CD14-positive monocyte (primary cell): ENCODE results near the gene DLEC1. TPM values are rescaled to one million over a fixed set of nuclear protein-coding genes. Genes with fewer than 3 reads are reported as not detected.

Experiments
- DNase-seq, 3 donors: peaks; one replicate each; pipeline ENCODE4 v3.0.0-alpha.2; 2011 to 2022
- H2AFZ ChIP-seq: 2 replicates; pipeline ENCODE4 v1.6.0; 2012; ENCODE audit warnings: mild to moderate bottlenecking, low read depth, low read length, inconsistent platforms; ENCODE audit not compliant: insufficient read depth, poor library complexity, severe bottlenecking
- H3K27ac ChIP-seq, 2 donors: 1 replicate in 1 of 2; 2 replicates in 1 of 2; pipeline ENCODE4 v1.5.1; 2012 to 2013; ENCODE audit warnings: low read length in 2 of 2, control low read depth in 1 of 2, inconsistent platforms in 1 of 2, low read depth in 1 of 2, mild to moderate bottlenecking in 1 of 2
- H3K27me3 ChIP-seq, 2 donors: one replicate each; pipeline versions ENCODE4 v1.6.0 to v1.6.1; 2011 to 2013; ENCODE audit warnings: low read length in 2 of 2; ENCODE audit not compliant: control insufficient read depth in 2 of 2, insufficient read depth in 2 of 2
- H3K36me3 ChIP-seq, 2 donors: replicated peaks in 1 of 2; 1 replicate in 1 of 2; 2 replicates in 1 of 2; pipeline versions ENCODE4 v1.5.1 to v1.6.1; 2012 to 2013; ENCODE audit warnings: low read length in 2 of 2, control low read depth in 1 of 2, inconsistent platforms in 1 of 2, mild to moderate bottlenecking in 1 of 2; ENCODE audit not compliant: insufficient read depth in 2 of 2, control insufficient read depth in 1 of 2
- H3K4me1 ChIP-seq, 2 donors: 1 replicate in 1 of 2; 2 replicates in 1 of 2; pipeline versions ENCODE4 v1.5.1 to v1.6.1; 2012 to 2013; ENCODE audit warnings: low read length in 2 of 2, control low read depth in 1 of 2, inconsistent platforms in 1 of 2, mild to moderate bottlenecking in 1 of 2, moderate library complexity in 1 of 2; ENCODE audit not compliant: insufficient read depth in 2 of 2, control insufficient read depth in 1 of 2
- H3K4me2 ChIP-seq: replicated peaks from 2 replicates; pipeline ENCODE3; 2012; ENCODE audit warnings: low read length, moderate library complexity, mild to moderate bottlenecking; ENCODE audit not compliant: poor library complexity, severe bottlenecking; ENCODE audit errors: extremely low read depth
- H3K4me3 ChIP-seq, 3 experiments: fragments of 200-600 bp in 1 of 3; sonication (generic) in 1 of 3; replicated peaks in 1 of 3; 1 replicate in 2 of 3; 2 replicates in 1 of 3; pipeline ENCODE4 v1.5.1; 2011 to 2013; ENCODE audit warnings: low read length in 3 of 3, mild to moderate bottlenecking in 3 of 3, control low read depth in 2 of 3, low read depth in 2 of 3, inconsistent platforms in 1 of 3, moderate library complexity in 1 of 3
- H3K79me2 ChIP-seq: 2 replicates; pipeline ENCODE4 v1.6.0; 2012; ENCODE audit warnings: mild to moderate bottlenecking, control low read depth, inconsistent platforms, low read length, moderate library complexity; ENCODE audit not compliant: insufficient read depth
- H3K9ac ChIP-seq: 2 replicates; pipeline ENCODE4 v1.6.0; 2017; ENCODE audit warnings: low read length, mild to moderate bottlenecking; ENCODE audit not compliant: insufficient read depth, poor library complexity, severe bottlenecking
- H3K9me3 ChIP-seq, 2 donors: replicated peaks in 1 of 2; 1 replicate in 1 of 2; 2 replicates in 1 of 2; pipeline versions ENCODE4 v1.5.1 to v1.6.1; 2012 to 2013; ENCODE audit warnings: low read length in 2 of 2, control low read depth in 1 of 2; ENCODE audit not compliant: control insufficient read depth in 1 of 2, insufficient read depth in 1 of 2
- H4K20me1 ChIP-seq: 2 replicates; pipeline ENCODE4 v1.6.0; 2012; ENCODE audit warnings: mild to moderate bottlenecking, low read length, control low read depth, moderate library complexity; ENCODE audit not compliant: insufficient read depth
- H3K27ac Mint-ChIP-seq, 7 donors: one replicate each; pipeline ENCODE4 v1.8.0; 2020; ENCODE audit warnings: mild to moderate bottlenecking in 7 of 7, mixed read lengths in 7 of 7, moderate library complexity in 6 of 7, inconsistent platforms in 2 of 7
- H3K27me3 Mint-ChIP-seq, 3 donors: one replicate each; pipeline ENCODE4 v1.8.0; 2021 to 2022; ENCODE audit warnings: low read depth in 3 of 3, mild to moderate bottlenecking in 3 of 3, mixed read lengths in 3 of 3, moderate library complexity in 3 of 3, inconsistent platforms in 1 of 3
- H3K36me3 Mint-ChIP-seq, 2 donors: one replicate each; pipeline ENCODE4 v1.8.0; 2020; ENCODE audit warnings: mixed read lengths in 2 of 2, inconsistent platforms in 1 of 2, mild to moderate bottlenecking in 1 of 2
- H3K4me1 Mint-ChIP-seq: one replicate; pipeline ENCODE4 v1.8.0; 2020; ENCODE audit warnings: mild to moderate bottlenecking, mixed read lengths
- H3K4me3 Mint-ChIP-seq, 2 donors: one replicate each; pipeline ENCODE4 v1.8.0; 2020; ENCODE audit warnings: mild to moderate bottlenecking in 2 of 2, mixed read lengths in 2 of 2, moderate library complexity in 1 of 2
- H3K9me3 Mint-ChIP-seq, 7 donors: one replicate each; pipeline ENCODE4 v1.8.0; 2020 to 2022; ENCODE audit warnings: mixed read lengths in 7 of 7, mild to moderate bottlenecking in 6 of 7, moderate library complexity in 6 of 7, inconsistent platforms in 2 of 7
- WGBS: methylation state at CpG from one replicate; pipeline ENCODE4 v1.1.5; 2013; ENCODE audit warnings: missing lambda C conversion rate; ENCODE audit not compliant: insufficient coverage; 5-methylcytosine and 5-hydroxymethylcytosine counted together
- intact Hi-C, 2 donors: fragments of 100-400 bp; cut with micrococcal nuclease; formaldehyde crosslinking; loops; one replicate each; pipeline versions ENCODE4 v1.15.0 to v1.15.1; 2023
- polyA plus RNA-seq, 3 donors: library from polyadenylated mRNA; depleted of rRNA in 1 of 3; unstranded in 2 of 3; stranded (reverse) in 1 of 3; fragments of 300-500 nt in 2 of 3; fragments of >200 nt in 1 of 3; fragmentation: Illumina TruSeq in 2 of 3; gene quantifications; 1 replicate in 2 of 3; 2 replicates in 1 of 3; pipeline ENCODE4 v1.2.3, GENCODE V29; 2012 to 2021
- TF ChIP-seq, protein P1 (sequence below): fragments of 200-600 bp; IDR thresholded peaks from one replicate; pipeline ENCODE4 v1.8.0; 2022; ENCODE audit warnings: antibody characterized with exemption, mild to moderate bottlenecking

DLEC1 gene
- polyA plus RNA-seq, 3 donors = 0.11 to 0.81 (median 0.14) TPM

DNA sequence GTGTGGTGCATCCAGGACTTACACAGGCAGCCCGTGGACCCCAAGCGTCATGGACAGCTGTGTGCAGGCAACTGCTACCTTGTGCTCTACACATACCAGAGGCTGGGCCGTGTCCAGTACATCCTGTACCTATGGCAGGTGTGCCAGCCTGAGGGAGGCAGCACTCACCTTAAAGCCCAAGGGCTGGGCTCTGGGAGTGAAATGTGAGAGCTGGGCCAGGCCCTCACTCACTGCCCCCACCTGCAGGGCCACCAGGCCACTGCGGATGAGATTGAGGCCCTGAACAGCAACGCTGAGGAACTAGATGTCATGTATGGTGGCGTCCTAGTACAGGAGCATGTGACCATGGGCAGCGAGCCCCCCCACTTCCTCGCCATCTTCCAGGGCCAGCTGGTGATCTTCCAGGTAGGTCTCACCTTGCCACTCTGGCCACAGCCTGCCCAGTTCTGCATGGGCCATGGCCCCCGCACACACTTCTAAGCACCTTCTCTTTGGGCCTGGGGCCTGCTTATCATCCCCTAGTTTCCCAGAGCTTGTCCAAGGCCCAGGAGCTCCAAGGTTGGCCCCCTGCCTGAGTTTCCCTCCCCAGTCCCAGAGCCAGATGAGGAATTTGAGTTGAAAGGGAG, 37.4 kb upstream of the DLEC1 start:
- no peak for DNase-seq
- no peaks in the 10 kb centered on the region for H4K20me1 ChIP-seq

DNA sequence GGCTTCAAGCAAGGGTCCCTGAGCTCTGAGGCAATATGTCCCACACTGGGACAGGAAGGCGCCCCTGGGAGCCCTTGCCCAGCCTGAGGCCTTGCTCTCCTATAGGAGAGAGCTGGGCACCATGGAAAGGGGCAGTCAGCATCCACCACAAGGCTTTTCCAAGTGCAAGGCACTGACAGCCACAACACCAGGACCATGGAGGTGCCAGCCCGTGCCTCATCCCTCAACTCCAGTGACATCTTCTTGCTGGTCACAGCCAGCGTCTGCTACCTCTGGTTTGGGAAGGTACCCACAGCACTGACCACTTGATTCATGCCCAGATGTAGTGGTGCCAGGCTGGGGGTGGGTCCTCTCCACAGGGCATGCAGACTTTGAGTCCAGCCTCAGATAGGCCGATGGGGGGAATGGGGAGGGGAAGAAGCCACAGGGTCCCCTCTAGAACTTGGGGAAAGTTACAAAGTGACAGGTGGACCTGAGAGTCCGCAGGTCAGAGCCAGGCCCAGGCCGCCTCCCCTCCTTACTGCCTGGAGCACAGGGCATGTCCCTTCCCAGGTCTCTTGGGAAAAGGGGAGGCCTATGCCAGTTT, 36.6 kb upstream of the DLEC1 start:
- H3K27ac ChIP-seq = peak overlapping the region in 1 of 2 donors; percentile 51
- no peaks in the 10 kb centered on the region for H3K9me3 ChIP-seq
- Mint-ChIP-seq H3K4me3 (no peak overlapping the region), H3K27me3 (peaks cover 0 to 4% (median 2%) of the 10 kb centered on the region in 3 donors), H3K9me3 (no peaks in the 10 kb centered on the region), H3K36me3 (peaks cover 58 to 80% of the 10 kb centered on the region in 2 donors), H3K4me1 (peaks cover 31% of the 10 kb centered on the region), H3K27ac (peak overlapping the region in 1 of 7 donors; percentile 4)
- H2AFZ ChIP-seq = no peak overlapping the region
- peaks cover 8% of the 10 kb centered on the region for H3K79me2 ChIP-seq
- H3K4me3 ChIP-seq = no peak overlapping the region
- no peak for DNase-seq
- peaks cover 59 to 79% of the 10 kb centered on the region in 2 donors for H3K36me3 ChIP-seq
- H3K9ac ChIP-seq = no peak overlapping the region
- WGBS = 100% methylated on average over 3 of the region's 6 CpGs
- H3K4me1 ChIP-seq = peaks cover 18 to 30% of the 10 kb centered on the region in 2 donors
- H3K4me2 ChIP-seq = no peak overlapping the region
- TF ChIP-seq, protein P1, sequence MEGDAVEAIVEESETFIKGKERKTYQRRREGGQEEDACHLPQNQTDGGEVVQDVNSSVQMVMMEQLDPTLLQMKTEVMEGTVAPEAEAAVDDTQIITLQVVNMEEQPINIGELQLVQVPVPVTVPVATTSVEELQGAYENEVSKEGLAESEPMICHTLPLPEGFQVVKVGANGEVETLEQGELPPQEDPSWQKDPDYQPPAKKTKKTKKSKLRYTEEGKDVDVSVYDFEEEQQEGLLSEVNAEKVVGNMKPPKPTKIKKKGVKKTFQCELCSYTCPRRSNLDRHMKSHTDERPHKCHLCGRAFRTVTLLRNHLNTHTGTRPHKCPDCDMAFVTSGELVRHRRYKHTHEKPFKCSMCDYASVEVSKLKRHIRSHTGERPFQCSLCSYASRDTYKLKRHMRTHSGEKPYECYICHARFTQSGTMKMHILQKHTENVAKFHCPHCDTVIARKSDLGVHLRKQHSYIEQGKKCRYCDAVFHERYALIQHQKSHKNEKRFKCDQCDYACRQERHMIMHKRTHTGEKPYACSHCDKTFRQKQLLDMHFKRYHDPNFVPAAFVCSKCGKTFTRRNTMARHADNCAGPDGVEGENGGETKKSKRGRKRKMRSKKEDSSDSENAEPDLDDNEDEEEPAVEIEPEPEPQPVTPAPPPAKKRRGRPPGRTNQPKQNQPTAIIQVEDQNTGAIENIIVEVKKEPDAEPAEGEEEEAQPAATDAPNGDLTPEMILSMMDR = no peak
- intact Hi-C loops = loop anchor here (2.0 to 5.0 kb wide), 2 partner anchors 28 to 35 kb away; no protein-coding TSS in a partner anchor
- H3K27me3 ChIP-seq = no peaks in the 10 kb centered on the region
- H4K20me1 ChIP-seq = no peaks in the 10 kb centered on the region

More for the DNA sequence above, 37.4 kb upstream of the DLEC1 start:
- Mint-ChIP-seq H3K36me3 (peaks cover 54 to 80% of the 10 kb centered on the region in 2 donors), H3K27ac (peak overlapping the region in 2 of 7 donors; percentile 11 to 61), H3K27me3 (peaks cover 0 to 4% (median 2%) of the 10 kb centered on the region in 3 donors), H3K9me3 (no peaks in the 10 kb centered on the region), H3K4me3 (no peak overlapping the region), H3K4me1 (peaks cover 35% of the 10 kb centered on the region)
- Histone ChIP-seq H3K36me3 (peaks cover 51 to 71% of the 10 kb centered on the region in 2 donors), H3K9me3 (no peaks in the 10 kb centered on the region), H3K4me1 (peaks cover 26 to 39% of the 10 kb centered on the region in 2 donors), H3K4me2 (no peak overlapping the region), H3K79me2 (peaks cover 15% of the 10 kb centered on the region), H3K4me3 (no peak overlapping the region), H2AFZ (no peak overlapping the region), H3K27me3 (no peaks in the 10 kb centered on the region), H3K27ac (peak overlapping the region in 1 of 2 donors; percentile 51), H3K9ac (no peak overlapping the region)
- intact Hi-C loops = loop anchor here (2.0 to 5.0 kb wide), 2 partner anchors 27 to 34 kb away; no protein-coding TSS in a partner anchor
- WGBS = 96% methylated on average over 8 of the region's 9 CpGs
- TF ChIP-seq, protein P1 = no peak
